PFSK-1 (cell line): ENCODE measurements around the gene BEGAIN.

Source experiments
- POLR2AphosphoS5 ChIP-seq: IDR thresholded peaks from 2 replicates; pipeline ENCODE4 v1.6.1; 2012; ENCODE audit warnings: low read depth, mild to moderate bottlenecking, control low read depth, low read length, moderate library complexity
- TAF1 ChIP-seq: IDR thresholded peaks from 2 replicates; pipeline ENCODE4 v1.6.1; 2012; ENCODE audit warnings: low read length, control low read depth, borderline replicate concordance; ENCODE audit not compliant: insufficient read depth
- TF ChIP-seq, protein P1 (sequence below), 2 experiments: IDR thresholded peaks; 2 replicates each; pipeline versions ENCODE4 v1.6.1 to v1.8.0; 2011 to 2012; ENCODE audit warnings: low read depth in 2 of 2, low read length in 2 of 2, control low read depth in 1 of 2, inconsistent platforms in 1 of 2, mild to moderate bottlenecking in 1 of 2, moderate library complexity in 1 of 2; ENCODE audit not compliant: insufficient read depth in 1 of 2

GRCh38 chr14:100578552-100578951 is 8.7 kb downstream of the BEGAIN start:
- TF ChIP-seq, protein P1, sequence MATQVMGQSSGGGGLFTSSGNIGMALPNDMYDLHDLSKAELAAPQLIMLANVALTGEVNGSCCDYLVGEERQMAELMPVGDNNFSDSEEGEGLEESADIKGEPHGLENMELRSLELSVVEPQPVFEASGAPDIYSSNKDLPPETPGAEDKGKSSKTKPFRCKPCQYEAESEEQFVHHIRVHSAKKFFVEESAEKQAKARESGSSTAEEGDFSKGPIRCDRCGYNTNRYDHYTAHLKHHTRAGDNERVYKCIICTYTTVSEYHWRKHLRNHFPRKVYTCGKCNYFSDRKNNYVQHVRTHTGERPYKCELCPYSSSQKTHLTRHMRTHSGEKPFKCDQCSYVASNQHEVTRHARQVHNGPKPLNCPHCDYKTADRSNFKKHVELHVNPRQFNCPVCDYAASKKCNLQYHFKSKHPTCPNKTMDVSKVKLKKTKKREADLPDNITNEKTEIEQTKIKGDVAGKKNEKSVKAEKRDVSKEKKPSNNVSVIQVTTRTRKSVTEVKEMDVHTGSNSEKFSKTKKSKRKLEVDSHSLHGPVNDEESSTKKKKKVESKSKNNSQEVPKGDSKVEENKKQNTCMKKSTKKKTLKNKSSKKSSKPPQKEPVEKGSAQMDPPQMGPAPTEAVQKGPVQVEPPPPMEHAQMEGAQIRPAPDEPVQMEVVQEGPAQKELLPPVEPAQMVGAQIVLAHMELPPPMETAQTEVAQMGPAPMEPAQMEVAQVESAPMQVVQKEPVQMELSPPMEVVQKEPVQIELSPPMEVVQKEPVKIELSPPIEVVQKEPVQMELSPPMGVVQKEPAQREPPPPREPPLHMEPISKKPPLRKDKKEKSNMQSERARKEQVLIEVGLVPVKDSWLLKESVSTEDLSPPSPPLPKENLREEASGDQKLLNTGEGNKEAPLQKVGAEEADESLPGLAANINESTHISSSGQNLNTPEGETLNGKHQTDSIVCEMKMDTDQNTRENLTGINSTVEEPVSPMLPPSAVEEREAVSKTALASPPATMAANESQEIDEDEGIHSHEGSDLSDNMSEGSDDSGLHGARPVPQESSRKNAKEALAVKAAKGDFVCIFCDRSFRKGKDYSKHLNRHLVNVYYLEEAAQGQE (IDR thresholded peaks at IDR 0.05; ENCODE audit: insufficient read depth in 1 of 2, low read depth in 2 of 2, low read length in 2 of 2), result no peak
- TF ChIP-seq TAF1 (no peak), POLR2AphosphoS5 (no peak)
